GM13977 (cell line): ENCODE results near the gene CELA1.

Experiments
- DNase-seq: peaks from one replicate; pipeline ENCODE4 v3.0.0; 2012; ENCODE audit warnings: low spot score
- in situ Hi-C: fragments of 300-500 bp; cut with MboI; formaldehyde crosslinking; loops from one replicate; pipeline ENCODE4 v1.12.0; 2022; ENCODE audit warnings: low sequenced_read_pairs, low pct_unique_long_range_greater_than_20kb, mixed read lengths, inconsistent platforms; ENCODE audit not compliant: unreplicated experiment
- TF ChIP-seq, protein P1 (sequence below): IDR thresholded peaks from 2 replicates; pipeline ENCODE4 v1.5.1; 2012; ENCODE audit warnings: mild to moderate bottlenecking, control low read depth; ENCODE audit not compliant: insufficient read depth; ENCODE audit errors: extremely low read depth, missing control alignments

The CELA1 gene

DNA sequence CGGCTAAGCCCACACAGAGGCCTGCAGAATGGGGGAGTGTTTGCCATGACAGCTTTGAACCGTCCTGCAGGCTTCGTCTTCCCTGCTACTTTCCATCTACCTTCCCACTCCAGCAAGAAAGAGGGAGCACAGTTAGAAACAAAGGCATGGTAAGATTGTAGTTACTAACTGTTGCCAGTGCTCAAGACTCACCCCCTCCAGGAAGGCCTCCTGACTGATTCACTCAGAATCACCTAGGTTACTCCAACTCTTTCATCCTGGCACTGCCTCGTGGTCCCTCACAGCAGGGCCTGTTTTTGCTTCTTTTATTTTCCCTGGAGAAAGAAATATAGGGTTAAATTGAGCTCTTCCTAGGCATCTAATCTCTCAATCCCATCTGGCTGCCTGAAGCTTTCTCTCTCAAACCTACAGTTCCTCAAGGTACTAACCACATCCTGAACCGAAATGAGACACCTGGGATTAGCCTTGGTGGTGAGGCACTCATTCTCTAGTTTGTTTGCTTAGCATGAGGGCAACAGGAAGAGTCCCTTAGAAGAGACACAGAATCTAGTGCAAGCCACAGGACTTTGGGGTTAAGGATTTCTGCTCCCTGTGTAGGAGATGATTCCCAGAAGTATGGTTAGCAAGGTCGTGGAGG is 36.9 kb upstream of the CELA1 start:
- TF ChIP-seq, protein P1, sequence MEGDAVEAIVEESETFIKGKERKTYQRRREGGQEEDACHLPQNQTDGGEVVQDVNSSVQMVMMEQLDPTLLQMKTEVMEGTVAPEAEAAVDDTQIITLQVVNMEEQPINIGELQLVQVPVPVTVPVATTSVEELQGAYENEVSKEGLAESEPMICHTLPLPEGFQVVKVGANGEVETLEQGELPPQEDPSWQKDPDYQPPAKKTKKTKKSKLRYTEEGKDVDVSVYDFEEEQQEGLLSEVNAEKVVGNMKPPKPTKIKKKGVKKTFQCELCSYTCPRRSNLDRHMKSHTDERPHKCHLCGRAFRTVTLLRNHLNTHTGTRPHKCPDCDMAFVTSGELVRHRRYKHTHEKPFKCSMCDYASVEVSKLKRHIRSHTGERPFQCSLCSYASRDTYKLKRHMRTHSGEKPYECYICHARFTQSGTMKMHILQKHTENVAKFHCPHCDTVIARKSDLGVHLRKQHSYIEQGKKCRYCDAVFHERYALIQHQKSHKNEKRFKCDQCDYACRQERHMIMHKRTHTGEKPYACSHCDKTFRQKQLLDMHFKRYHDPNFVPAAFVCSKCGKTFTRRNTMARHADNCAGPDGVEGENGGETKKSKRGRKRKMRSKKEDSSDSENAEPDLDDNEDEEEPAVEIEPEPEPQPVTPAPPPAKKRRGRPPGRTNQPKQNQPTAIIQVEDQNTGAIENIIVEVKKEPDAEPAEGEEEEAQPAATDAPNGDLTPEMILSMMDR: no peak
- in situ Hi-C loops: no loop called here
- DNase-seq: no peak

DNA sequence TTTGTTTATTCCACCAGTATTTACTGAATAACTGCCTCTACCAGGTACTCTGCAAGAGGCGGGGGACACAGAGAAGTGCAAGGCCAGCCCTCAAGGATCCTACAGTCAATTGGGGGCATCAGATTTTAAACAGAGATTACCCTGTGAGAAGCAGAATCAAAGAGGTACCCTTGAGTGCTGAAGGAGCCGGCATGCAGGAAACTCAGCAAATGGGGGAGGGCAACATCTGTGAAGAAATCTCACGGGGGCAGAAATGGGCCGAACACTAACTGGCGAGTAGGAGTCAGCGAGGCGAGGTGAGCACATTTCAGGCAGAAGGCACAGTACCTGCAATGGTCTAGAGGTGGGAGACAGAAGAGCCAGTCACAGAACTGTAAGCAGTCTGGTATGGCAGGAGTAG is 35.7 kb upstream of the CELA1 start:
- in situ Hi-C loops: no loop called here
- TF ChIP-seq, protein P1: no peak
- DNase-seq: no peak

DNA sequence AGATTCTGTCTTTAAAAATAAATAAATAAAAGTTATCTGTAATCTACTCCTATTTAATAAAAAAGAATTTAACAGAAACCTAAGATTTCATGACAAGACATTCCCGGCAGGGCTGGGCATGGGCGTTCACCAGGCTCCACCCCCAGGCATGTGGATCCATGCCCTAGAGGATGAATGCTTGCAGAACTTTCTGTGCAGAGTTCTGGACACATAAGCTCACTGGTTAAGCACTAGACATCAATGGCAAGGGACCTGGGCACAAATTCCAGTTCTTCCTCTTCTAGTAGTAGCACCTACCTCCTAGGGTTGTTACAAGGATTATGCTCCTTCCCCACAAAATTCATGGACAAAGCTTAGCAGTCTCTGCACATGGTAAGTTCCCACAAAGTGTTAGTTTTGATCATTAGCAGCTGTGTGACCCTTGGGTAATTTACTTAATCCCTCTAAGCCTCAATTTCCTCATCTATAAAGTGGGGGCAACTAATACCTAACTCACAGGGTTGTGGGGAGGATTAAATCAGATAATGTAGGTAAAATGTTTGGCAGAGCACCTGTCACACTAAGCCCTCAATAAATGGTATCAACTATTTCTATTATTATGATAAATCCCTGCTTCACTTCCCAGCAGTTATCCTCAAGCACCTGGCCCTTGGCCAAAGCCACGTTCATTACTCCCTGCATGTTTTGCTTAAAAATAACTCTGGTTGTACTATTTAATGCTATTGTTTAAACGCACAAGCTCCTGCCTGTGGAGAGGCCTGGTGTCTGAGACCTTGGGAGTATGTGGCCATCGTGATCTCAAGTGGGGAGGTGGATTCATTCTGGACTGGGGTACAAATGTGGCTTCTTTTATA is 35.0 kb upstream of the CELA1 start:
- TF ChIP-seq, protein P1: no peak
- in situ Hi-C loops: no loop called here
- DNase-seq: no peak

DNA sequence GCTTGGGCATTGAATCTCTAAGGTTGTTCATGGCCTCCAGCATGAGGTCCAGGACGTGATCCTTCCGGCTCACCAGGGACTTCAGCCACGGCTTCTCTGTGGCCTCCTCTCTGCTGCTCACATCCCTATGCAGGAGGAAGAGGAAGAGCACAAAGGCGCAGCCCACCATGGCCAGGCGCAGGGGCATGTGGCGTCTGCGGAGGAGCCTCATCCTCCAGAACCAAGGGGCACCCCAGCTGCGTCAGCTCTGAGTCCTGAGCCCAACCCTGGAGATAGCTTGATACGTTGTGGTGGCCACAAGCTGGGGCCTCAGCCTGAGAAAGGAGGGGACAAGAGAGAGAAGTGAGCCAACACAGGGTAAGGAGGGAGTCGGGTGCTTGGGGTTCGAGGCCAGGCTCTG is 33.1 kb upstream of the CELA1 start:
- no peak for DNase-seq
- in situ Hi-C loops: no loop called here
- TF ChIP-seq, protein P1: no peak

DNA sequence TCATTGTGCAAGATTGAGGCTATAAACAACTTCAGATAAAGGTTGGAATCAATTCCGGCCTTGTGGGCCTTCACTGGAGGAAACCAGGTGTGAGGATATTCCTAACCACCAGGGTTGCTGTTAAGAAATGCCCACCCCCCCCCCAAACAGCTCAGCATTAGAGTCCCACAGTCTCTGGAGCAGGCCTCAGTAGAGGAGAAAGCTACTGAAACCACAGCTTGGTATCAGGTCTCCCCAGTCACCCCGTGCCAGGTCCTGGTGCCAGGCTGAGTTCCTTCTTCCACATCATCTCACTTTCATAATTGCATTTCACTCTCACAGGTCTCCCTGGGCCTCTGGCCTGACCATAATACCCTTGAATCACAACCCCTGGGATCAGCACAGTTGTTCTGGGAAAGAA is 32.3 kb upstream of the CELA1 start:
- in situ Hi-C loops: no loop called here
- TF ChIP-seq, protein P1: no peak
- no peak for DNase-seq

DNA sequence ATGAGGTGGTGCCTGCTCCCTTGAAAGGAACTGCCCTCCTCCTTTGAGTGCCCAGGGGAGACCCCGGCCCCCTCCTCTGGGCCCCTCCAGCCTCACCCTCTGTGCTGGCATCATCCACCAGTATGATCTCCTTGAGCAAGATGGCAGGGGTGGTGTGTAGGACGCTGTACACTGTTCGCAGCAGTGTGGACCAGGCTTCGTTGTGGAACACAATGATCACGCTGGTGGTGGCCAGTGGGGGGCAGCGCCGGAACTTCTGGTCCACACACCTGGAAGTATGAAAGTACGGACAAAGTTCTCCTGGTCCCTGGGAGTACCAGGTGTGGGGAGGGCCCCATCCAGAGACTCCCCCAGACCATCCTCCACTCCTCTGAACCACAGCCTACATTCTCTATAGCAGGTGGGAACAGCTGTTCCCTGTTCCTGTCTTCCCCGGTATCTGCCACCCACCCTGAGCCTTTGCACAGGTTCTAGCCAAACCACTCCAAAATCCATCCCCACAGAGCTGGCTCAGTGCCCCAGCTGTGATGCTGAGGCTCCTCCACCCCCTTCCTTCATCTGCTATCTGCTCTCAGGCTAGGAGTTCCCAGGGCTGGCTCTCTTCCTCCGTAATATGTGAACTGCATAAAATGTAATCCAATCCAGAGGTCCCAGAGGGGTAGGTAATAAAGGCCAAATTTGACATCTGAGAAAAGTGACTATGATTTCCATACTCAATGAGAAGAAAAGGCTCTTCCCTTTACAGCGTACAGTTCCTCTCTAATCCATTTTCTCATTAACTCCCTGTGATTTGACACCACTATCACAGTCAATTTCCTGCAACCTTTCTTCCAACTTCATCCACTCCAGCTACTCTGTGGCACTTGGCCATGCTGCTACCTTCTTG is 30.9 kb upstream of the CELA1 start:
- DNase-seq: no peak
- TF ChIP-seq, protein P1: peak; percentile 23
- in situ Hi-C loops: no loop called here
